Activated gamma-delta T cell (primary cell): ENCODE data around the gene SPDYE1.

Experiments
- DNase-seq: peaks from one replicate; lab custom pipeline; 2025; lab: John Stamatoyannopoulos, UW

SPDYE1 gene

GRCh38 chr7:44044315-44045225 lies 46.9 kb downstream of the SPDYE1 start, which contains the start of gene DBNL:
Gene DBNL (plus strand): TSS chr7:44044702. CDS start chr7:44044738, 36 bp downstream.
- DNase-seq, result peak; percentile 79

GRCh38 chr7:44045226-44046014 lies 47.7 kb downstream of the SPDYE1 start:
- DNase-seq, result no peak

GRCh38 chr7:44046321-44047061 lies 48.8 kb downstream of the SPDYE1 start:
- DNase-seq, result no peak

GRCh38 chr7:44048031-44048795 lies 50.5 kb downstream of the SPDYE1 start:
- DNase-seq, result no peak

- DNase-seq, result no peak
Measured at GRCh38 chr7:44050121-44050914, 52.6 kb downstream of the SPDYE1 start.

GRCh38 chr7:44050915-44051560 lies 53.3 kb downstream of the SPDYE1 start:
- DNase-seq, result no peak

GRCh38 chr7:44051611-44052220 lies 54.0 kb downstream of the SPDYE1 start:
- DNase-seq, result no peak

GRCh38 chr7:44052771-44053365 lies 55.2 kb downstream of the SPDYE1 start:
- no peak for DNase-seq

- no peak for DNase-seq
Measured at GRCh38 chr7:44056681-44057080, 59.0 kb downstream of the SPDYE1 start.

GRCh38 chr7:44057181-44057848 lies 59.6 kb downstream of the SPDYE1 start:
- DNase-seq, result no peak

GRCh38 chr7:44057849-44058758 lies 60.4 kb downstream of the SPDYE1 start:
- DNase-seq, result no peak

GRCh38 chr7:44058759-44059218 lies 61.1 kb downstream of the SPDYE1 start:
- DNase-seq, result no peak

- DNase-seq, result no peak
Measured at GRCh38 chr7:44059219-44060090, 61.8 kb downstream of the SPDYE1 start.
